PC-9 (cell line): ENCODE results near the gene LMX1B.

Source experiments
- EZH2 ChIP-seq: fragments of 200-600 bp; sonication (generic); IDR thresholded peaks from 2 replicates; pipeline ENCODE4 v1.8.0; 2017; ENCODE audit warnings: antibody characterized with exemption, low read depth
- TF ChIP-seq, protein P1 (sequence below): fragments of 200-600 bp; sonication (generic); conservative IDR thresholded peaks from 2 replicates; pipeline ENCODE4 v1.6.1; 2017; ENCODE audit warnings: mixed run types, antibody characterized with exemption, mild to moderate bottlenecking, moderate library complexity

DNA sequence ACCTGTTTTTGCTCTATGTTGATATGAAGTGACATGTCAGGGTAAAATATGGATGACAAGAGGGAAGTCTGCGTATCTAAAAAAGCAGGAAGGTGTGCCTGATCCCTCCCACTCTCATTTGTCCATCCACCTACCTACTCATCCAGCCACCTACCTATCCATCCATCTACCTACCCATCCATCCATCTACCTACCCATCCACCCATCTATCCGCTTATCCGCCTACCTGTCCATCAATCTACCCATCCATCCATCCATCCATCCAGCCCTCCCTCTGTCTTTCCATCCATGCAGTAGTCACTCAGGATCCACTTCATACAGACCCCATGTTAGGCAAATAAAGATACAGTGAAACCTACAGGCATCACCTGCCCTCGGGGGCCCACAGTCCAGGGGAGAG lies 32.4 kb downstream of the LMX1B start:
- TF ChIP-seq EZH2: no peak
- TF ChIP-seq, protein P1, sequence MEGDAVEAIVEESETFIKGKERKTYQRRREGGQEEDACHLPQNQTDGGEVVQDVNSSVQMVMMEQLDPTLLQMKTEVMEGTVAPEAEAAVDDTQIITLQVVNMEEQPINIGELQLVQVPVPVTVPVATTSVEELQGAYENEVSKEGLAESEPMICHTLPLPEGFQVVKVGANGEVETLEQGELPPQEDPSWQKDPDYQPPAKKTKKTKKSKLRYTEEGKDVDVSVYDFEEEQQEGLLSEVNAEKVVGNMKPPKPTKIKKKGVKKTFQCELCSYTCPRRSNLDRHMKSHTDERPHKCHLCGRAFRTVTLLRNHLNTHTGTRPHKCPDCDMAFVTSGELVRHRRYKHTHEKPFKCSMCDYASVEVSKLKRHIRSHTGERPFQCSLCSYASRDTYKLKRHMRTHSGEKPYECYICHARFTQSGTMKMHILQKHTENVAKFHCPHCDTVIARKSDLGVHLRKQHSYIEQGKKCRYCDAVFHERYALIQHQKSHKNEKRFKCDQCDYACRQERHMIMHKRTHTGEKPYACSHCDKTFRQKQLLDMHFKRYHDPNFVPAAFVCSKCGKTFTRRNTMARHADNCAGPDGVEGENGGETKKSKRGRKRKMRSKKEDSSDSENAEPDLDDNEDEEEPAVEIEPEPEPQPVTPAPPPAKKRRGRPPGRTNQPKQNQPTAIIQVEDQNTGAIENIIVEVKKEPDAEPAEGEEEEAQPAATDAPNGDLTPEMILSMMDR: no peak
